Measurements from ENCODE around the gene POGZ.
"Not testable (repeated sequence)": the region's sequence is repeated elsewhere in the genome, so short reads cannot be mapped to it uniquely, and the experiment has no call there.

The POGZ gene

GRCh38 chr1:151411884-151412283 is 47.4 kb downstream of the POGZ start:
- DNase-seq (ENCODE audit: low spot score), result no peak

- no peak for DNase-seq (ENCODE audit: low spot score)
These were observed 50.4 kb downstream of the POGZ start for GRCh38 chr1:151408891-151409290.

GRCh38 chr1:151407304-151407703 is 52.0 kb downstream of the POGZ start:
- DNase-seq (ENCODE audit: low spot score), result no peak

DNA sequence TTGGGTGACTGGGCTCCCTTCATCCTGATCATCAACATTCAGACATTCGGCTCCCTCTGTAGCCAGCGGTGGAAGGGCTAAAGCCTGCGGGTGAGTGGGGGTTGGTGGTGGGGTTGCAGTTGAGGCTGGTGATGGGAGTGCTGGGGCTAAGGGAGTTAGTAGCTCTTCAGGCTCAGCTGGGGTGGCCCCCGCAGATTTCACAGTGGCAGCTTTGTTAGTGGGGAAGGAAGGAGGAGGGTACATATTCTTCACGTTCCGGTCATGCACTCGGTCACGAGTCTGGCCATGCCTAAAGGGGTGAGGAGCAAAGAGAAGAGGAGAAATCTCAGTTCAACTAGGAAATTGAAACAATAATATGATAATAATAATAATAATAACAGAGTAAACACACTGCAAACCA is 53.1 kb downstream of the POGZ start:
- no peak for DNase-seq (ENCODE audit: low spot score)

DNA sequence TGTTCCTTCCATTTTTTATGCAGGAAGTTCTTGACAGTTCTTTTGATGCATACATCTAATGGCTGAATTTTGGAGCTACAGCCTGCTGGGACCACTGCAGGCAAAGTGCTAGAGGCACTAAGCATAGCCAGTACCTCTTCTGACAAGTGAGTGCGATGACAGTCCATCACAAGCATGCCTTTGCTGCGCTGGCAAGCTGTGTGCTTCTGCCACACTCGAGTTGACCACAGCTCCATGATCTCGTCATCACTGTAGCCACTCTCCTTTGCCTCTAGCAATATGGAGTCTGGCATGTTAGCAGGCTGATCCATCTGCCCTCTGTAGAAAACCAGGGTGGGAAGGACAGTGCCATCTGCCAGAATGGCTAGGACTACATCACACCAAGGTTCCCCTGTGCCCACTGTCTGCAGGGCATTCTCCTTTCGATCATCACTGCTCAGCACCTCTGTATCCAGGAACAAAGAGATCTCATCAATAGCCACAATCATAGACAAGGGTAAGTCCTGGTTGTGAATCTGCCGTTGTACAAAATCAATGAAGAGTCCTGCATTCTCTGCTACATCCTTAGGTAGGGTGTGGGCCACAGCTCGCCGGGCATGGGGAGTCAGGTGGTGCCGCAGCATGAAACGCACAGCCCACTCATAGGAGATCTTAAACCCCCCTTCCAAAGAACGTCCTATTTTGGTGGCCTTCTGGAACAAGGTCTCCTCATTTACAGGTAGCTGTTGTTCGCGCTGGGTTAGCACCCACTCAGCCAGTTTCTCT is 53.9 kb downstream of the POGZ start:
- DNase-seq (ENCODE audit: low spot score), result no peak

GRCh38 chr1:151403612-151404011 is 55.7 kb downstream of the POGZ start:
- DNase-seq (ENCODE audit: low spot score), result no peak

GRCh38 chr1:151402764-151403163 is 56.5 kb downstream of the POGZ start:
- DNase-seq (ENCODE audit: low spot score), result no peak

DNA sequence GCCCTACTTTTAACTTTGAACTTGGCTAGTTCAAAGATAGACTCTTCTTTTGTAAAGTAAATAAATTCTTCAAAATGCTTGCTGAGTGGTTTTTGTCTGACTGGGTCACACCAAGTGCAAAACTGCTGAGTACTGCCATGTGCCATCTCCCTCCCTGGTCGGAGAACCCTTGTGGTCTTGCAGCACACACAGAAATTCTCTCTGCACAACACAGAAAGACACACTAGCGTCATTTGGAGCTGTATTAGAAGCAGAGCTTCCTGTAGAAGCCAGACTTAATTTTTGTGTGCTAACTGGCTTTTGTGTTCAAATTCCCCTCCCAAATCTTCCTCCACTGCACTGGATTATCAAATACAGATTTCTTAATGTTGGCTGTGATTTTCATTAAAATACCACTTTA is 57.4 kb downstream of the POGZ start:
- no peak for DNase-seq (ENCODE audit: low spot score)

GRCh38 chr1:151401125-151401788 is 58.0 kb downstream of the POGZ start:
- no peak for DNase-seq (ENCODE audit: low spot score)

- peak; percentile 85 for DNase-seq (ENCODE audit: low spot score)
These were observed 59.7 kb downstream of the POGZ start, which contains the start of gene PSMB4 for GRCh38 chr1:151399324-151400171. Gene PSMB4, plus strand, starts transcription at chr1:151399573. Its CDS starts 15 bp downstream, at chr1:151399588.

- not testable (repeated sequence) for DNase-seq (ENCODE audit: low spot score)
These were observed 63.0 kb downstream of the POGZ start for GRCh38 chr1:151396265-151396664.

DNA sequence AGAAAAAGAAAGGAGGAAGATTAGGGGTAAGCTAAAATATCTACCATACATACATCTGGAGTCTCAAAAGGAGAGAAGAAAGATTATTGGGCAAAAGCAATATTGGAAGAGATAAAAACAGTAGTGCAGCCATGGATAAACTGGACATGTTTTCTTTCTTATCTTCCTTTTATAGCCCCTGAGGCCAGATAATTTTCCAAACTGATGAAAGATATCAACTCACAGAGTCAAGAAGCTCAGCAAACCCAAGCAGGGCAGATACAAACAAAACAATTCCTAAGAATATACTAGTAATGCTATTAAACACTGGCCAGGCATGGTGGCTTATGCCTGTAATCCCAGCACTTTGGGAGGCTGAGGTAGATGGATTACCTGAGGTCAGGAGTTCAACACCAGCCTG is 65.7 kb downstream of the POGZ start:
- DNase-seq (ENCODE audit: low spot score), result no peak

DNA sequence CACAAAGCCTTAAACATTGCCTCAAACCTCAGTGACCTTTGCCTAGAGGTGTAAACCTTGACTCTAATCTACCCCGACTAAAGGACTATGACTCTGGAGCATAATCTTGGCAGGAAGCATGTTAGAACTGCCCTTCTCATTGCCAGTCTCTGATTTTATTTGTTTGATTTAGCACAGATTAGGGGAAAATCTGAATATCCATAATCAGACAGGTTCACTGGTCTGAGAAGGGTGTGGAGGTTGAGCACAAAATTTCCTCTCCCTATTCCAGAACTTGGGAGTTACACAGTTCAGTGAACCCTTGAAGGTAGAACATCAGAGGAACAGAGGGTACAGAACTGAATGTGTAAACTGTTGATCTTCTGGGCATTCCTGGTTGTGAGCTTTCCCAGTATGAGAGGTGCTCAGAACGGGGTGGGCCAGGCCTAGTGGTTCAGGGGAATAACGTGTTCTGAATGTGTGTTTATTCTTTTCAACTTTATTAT is 68.2 kb downstream of the POGZ start:
- no peak for DNase-seq (ENCODE audit: low spot score)

DNA sequence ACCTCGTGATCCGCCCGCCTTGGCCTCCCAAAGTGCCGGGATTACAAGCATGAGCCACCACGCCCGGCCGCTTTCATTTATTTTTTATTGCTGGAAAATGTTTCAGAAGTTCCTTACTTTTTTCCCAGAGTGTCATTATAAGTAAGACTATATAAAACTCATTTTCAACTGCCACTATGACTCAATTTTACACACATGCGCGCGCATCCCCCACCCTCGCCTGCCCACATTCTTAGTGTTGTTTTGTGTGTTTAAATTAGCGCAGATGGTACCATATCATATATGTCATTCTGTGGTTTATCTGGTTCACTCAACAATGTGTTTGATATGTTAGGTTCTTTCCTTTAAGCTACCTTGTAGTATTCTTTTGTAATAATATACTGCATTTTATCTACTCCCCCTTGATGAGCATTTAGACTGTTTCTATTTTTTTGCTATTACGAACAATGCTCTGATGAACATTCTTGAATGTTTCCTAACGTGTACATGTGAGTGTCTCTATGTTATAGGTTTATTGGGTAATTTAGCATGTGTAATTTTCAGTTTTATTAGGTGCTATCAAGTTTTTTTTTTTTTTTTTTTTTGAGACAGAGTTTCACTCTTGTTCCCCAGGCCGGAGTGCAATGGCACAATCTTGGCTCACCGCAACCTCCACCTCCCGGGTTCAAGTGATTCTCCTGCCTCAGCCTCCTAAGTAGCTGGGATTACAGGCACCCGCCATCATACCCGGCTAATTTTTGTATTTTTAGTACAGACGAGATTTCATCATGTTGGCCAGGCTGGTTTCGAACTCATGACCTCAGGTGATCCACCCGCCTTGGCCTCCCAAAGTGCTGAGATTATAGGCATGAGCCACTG is 68.8 kb downstream of the POGZ start:
- not testable (repeated sequence) for DNase-seq (ENCODE audit: low spot score)

- no peak for DNase-seq (ENCODE audit: low spot score)
These were observed 73.3 kb downstream of the POGZ start for GRCh38 chr1:151386002-151386401.

DNA sequence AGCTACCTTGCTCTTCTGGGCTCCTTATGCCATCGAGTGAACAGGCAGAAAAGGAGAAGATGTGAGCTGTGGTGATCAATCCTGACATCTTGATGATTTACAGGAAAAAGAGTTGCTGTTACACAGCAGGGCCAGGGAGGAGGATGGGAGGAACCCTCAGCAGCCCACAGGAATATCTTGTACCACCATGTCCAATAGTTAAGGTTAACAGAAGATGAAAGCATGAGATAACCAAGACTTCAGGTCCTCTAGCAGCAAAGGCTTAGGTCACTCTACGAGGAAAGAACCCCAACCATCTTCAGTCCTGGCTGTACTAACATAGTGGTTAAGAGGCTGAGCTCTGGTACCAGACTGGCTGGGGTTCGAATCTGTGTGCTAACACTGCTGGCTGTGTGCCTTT is 74.7 kb downstream of the POGZ start:
- DNase-seq (ENCODE audit: low spot score), result no peak

GRCh38 chr1:151377150-151377884 is 82.0 kb downstream of the POGZ start:
- no peak for DNase-seq (ENCODE audit: low spot score)

DNA sequence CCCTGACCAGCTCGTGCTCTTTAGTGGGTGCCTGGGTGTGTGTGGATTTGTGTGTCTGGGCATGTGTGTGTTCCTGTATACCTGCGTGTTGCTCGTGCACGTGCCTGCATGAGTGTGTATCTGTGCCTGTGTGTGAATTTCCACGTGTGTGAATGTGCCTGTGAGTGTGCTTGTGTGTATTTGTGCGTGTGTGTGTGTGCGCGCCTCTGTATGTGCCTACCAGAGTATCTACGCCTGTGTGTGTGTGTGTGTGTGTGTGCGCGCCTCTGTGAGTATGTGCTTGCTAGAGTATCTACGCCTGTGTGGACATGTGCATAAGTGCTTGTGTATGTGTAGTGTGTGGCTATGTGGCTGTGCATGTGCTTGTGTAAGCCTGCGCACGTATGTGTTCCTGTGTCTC is 86.1 kb downstream of the POGZ start:
- no peak for DNase-seq (ENCODE audit: low spot score)

- peak; percentile 67 for DNase-seq (ENCODE audit: low spot score)
These were observed 87.0 kb downstream of the POGZ start, which contains the start of gene SELENBP1 for GRCh38 chr1:151372058-151372934. Gene SELENBP1, minus strand, starts transcription at chr1:151372705. Its CDS starts 64 bp downstream, at chr1:151372641.
